UCSD-AML1 (cell line): ENCODE results near the gene NFAT5.
"Not testable (repeated sequence)": the region's sequence is repeated elsewhere in the genome, so short reads cannot be mapped to it uniquely, and the experiment has no call there.

Experiments used
- DNase-seq: peaks from one replicate; lab custom pipeline; 2025; ENCODE audit not compliant: unreplicated experiment; lab: John Stamatoyannopoulos, UW

Gene NFAT5, protein sequence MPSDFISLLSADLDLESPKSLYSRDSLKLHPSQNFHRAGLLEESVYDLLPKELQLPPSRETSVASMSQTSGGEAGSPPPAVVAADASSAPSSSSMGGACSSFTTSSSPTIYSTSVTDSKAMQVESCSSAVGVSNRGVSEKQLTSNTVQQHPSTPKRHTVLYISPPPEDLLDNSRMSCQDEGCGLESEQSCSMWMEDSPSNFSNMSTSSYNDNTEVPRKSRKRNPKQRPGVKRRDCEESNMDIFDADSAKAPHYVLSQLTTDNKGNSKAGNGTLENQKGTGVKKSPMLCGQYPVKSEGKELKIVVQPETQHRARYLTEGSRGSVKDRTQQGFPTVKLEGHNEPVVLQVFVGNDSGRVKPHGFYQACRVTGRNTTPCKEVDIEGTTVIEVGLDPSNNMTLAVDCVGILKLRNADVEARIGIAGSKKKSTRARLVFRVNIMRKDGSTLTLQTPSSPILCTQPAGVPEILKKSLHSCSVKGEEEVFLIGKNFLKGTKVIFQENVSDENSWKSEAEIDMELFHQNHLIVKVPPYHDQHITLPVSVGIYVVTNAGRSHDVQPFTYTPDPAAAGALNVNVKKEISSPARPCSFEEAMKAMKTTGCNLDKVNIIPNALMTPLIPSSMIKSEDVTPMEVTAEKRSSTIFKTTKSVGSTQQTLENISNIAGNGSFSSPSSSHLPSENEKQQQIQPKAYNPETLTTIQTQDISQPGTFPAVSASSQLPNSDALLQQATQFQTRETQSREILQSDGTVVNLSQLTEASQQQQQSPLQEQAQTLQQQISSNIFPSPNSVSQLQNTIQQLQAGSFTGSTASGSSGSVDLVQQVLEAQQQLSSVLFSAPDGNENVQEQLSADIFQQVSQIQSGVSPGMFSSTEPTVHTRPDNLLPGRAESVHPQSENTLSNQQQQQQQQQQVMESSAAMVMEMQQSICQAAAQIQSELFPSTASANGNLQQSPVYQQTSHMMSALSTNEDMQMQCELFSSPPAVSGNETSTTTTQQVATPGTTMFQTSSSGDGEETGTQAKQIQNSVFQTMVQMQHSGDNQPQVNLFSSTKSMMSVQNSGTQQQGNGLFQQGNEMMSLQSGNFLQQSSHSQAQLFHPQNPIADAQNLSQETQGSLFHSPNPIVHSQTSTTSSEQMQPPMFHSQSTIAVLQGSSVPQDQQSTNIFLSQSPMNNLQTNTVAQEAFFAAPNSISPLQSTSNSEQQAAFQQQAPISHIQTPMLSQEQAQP (N-terminal part only)

DNA sequence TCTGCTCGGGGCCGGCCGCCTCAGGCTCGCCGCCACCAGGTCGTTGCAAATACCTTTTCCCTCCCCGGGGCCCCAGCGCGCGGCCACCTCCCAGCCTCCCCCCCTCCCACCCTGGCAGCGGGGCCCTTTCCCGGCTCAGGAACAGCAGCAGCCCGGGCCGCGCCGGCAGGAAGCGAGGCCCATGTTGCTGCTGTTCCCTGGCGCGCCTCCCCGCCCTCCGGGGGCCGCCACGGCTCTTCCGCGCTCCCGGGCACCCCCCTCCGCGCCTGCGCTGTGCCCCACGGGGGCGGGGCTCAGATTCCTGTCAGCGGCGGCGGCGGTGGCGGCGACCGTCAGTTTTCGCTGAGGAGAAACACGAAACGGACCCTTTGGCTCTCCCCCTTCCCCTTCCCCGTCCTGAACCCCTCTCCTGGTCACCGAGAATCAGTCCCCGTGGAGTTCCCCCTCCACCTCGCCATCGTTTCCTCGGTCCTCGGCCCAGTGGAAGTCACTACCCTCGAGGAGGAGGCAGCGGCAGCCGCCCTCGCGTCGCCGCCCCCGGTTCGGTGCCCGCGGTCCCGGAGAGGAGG lies at the start of gene NFAT5:
TSS of gene NFAT5 (plus strand) at position 296 of the 569 bp plus-strand sequence. CDS start 336 bp downstream, outside the sequence.
- peak; percentile 94 for DNase-seq

GRCh38 chr16:69517914-69518313 lies 47.9 kb upstream of the NFAT5 start:
- not testable (repeated sequence) for DNase-seq

DNA sequence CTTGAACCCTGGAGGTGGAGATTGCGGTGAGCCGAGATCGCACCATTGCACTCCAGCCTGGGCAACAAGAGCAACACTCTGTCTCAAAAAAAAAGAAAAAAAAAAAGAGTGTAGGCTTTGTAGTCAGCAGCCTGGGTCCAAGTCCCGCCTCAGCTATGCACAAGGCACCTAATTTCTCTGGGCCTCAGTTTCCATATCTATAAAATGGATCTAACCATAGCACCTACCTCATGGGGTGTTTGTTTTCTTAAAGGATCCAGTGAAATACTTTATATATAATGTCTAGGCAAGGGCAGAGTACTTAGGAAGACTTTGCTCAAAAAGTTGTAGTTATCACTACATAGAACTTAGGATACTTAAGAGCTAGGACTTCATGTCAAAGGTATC lies 45.4 kb upstream of the NFAT5 start:
- DNase-seq, result no peak

GRCh38 chr16:69520800-69521602 lies 44.8 kb upstream of the NFAT5 start:
- DNase-seq, result no peak

GRCh38 chr16:69522041-69522578 lies 43.7 kb upstream of the NFAT5 start:
- DNase-seq, result no peak

GRCh38 chr16:69522732-69523404 lies 42.9 kb upstream of the NFAT5 start:
- no peak for DNase-seq

DNA sequence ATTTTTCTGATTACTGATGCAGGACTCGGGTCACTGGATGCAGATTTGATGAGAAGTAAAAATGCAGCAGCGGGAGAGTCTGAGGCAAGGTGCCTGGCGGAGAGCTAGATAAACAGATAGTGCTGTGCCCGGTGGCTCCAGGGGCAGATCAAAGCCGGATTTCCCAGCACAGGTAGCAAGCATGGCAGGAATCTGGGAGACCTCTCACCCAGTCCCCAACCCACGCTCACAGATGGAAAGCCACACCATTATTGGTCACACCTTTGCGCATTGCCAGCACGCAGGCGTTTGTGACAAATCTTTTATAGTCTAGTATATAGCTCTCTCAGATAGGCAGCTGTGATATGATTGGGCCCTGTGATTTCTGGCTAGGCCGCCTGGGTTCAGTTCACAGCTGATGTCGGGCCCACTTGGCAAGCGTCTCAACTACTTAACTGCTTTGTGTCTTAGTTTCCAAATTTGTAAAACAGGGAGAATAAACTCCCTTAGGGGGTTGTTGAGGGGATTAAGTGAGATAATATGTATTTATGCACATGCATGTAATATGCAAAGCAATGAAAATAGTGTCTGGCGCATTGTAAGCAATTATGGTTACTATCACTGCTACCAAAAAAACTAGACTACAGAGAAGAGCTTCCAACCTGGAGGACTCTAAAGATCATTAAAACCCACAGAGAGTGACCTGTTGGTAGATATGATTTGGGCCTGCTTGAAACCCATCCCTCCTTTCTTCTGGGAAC lies 42.0 kb upstream of the NFAT5 start:
- DNase-seq, result no peak

DNA sequence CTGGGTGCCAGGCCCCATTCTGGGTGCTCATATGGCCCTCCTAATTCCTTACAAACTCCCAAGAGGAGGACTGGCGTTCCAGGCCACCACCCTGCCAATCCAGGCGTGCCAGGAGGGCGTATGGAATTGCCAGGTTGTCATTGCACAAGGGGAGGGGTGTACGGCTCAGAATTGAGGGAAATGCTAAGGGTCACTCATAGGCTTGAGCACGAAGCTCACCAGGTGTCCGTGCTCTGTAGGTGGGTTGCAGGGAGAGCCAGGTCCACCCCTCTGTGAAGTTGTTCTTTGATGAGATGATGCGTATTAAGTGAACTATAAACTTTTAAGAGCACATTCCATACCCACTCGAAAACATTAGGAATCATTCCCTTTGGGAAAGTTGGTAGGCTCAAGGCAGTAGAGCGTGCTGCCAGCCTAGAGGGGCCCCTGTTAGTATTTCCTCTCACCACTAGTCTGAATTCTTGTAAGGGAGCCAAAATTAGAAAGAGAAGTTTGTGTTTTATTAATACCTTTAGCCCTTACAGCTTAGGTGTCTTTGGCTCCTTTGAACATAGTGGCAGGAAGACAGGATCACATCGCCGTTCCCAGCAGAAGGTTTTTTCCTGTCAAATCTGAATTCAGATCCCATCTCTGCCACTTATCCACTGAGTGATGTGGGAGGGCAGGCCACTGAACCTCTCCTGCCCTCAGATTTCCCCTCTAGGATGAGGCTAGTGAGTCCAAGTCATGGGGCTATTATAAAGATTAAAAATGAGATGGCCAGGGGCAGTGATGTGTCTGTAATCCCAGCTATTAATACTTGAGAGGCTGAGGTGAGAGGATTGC lies 38.7 kb upstream of the NFAT5 start:
- DNase-seq, result no peak

GRCh38 chr16:69531988-69532387 lies 33.8 kb upstream of the NFAT5 start:
- no peak for DNase-seq

- DNase-seq, result no peak
Observed at GRCh38 chr16:69532641-69533455, 32.9 kb upstream of the NFAT5 start.

DNA sequence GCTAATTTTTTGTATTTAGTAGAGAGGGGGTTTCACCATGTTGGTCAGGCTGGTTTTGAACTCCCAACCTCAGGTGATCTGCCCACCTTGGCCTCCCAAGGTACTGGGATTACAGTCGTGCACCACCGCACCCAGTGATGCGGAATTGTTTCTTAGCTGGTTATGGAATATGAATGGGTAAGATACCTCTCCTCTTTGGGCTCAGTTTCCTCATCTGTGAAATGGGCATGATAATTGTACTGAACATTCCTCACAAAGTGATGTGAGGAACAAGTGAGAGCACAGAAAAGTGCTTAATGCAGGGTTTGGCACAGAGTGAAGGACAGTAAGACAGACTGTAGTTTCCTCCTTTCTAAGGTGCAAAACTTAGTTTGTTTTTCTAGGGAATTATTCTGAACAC lies 31.0 kb upstream of the NFAT5 start:
- DNase-seq, result no peak

DNA sequence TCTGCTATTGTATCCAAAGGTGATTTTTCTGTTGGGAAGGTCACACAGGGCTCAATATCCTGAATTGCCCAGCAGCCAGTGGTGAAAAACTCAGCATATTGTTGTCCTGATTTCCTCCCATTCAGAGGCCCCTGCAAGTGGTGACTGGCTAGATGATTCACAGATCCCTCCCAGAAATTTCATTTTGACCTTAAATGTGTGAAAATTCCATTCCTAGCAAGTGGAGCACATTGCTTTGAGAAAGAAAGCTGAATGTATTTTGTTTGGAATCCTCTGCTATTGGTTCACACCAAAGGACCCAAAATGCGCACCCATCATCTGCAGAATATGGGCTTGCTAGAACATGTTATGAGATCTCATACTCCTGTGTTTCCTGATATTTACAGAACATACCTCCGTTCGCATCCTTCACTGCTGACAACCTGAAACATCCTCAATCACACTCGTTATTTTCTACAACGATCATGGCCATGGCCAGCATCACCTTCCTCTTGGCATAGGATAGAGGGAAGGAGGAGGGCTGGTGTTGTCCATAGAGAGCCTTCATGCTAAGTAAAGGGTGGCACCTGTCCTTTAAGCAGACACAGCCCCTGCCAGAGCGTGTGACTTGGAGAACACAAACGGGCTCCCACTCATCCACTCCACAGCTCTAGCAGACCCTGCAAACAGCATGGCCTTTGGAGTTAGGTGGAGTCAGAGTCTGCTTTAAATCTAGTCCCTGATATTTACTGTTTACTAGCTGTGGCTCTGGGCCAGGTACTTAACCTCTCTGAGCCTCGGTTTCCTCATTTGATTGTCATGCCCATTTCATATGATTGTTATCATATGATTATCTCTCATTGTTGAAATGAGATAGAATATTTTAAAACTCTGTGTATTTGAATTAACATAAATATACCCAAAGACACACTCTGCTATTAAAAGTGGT lies 30.4 kb upstream of the NFAT5 start:
- DNase-seq, result no peak

DNA sequence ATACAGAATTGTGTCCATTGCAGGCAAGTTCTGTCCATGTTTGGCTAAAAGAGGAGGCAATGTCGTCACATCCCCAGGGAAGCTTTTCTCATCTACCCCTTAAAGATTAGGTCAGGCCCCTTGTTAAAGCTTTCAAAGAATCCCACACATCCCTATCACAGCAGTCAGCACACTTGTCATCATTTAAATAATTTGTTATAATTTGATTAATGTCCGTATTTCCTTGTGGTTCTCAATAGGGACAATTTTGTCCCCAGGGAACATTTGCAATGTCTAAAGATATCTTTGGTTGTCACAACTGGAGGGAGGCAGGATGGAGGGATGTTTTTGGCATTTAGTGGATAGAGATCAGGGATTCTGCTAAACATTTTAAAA lies 28.1 kb upstream of the NFAT5 start:
- no peak for DNase-seq

DNA sequence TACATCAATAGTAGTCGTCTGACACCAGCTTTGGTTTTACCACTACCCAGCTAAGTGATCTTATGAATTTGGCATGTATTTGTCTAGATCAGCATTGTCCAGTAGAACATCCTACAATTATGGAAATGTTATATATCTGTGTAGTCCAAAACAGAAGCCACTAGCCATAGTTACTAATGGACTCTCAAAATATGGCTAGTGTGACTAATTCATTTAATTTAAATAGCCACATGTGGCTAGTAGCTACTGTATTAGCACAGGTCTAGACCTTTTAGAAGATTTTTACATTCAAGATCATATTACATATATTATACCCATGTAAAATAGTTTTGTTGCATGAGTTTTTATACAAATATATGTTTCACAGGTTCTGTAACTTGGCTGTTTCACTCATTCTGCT lies 27.0 kb upstream of the NFAT5 start:
- no peak for DNase-seq

GRCh38 chr16:69542974-69543373 lies 22.8 kb upstream of the NFAT5 start:
- no peak for DNase-seq

GRCh38 chr16:69544088-69544487 lies 21.7 kb upstream of the NFAT5 start:
- no peak for DNase-seq
